Endothelial cell (in vitro differentiated cells): ENCODE data around the gene VAV2. TPM values are rescaled to one million over a fixed set of nuclear protein-coding genes. Genes with fewer than 3 reads are reported as not detected.

Experiments used
- DNase-seq: peaks from one replicate; pipeline ENCODE4 v3.0.0; 2021; ENCODE audit warnings: low spot score
- H3K27ac Mint-ChIP-seq: one replicate; pipeline ENCODE4 v1.8.0; 2021; ENCODE audit warnings: mixed read lengths, inconsistent platforms; ENCODE audit not compliant: unreplicated experiment
- H3K27me3 Mint-ChIP-seq: one replicate; pipeline ENCODE4 v1.8.0; 2021; ENCODE audit warnings: mild to moderate bottlenecking, moderate library complexity, mixed read lengths, inconsistent platforms; ENCODE audit not compliant: unreplicated experiment
- H3K36me3 Mint-ChIP-seq: one replicate; pipeline ENCODE4 v1.8.0; 2021; ENCODE audit warnings: mild to moderate bottlenecking, low read depth, mixed read lengths, inconsistent platforms; ENCODE audit not compliant: unreplicated experiment
- H3K4me1 Mint-ChIP-seq: one replicate; pipeline ENCODE4 v1.8.0; 2021; ENCODE audit warnings: mild to moderate bottlenecking, mixed read lengths, inconsistent platforms; ENCODE audit not compliant: unreplicated experiment
- H3K4me3 Mint-ChIP-seq: one replicate; pipeline ENCODE4 v1.8.0; 2021; ENCODE audit warnings: mild to moderate bottlenecking, mixed read lengths, inconsistent platforms; ENCODE audit not compliant: unreplicated experiment
- H3K9me3 Mint-ChIP-seq: one replicate; pipeline ENCODE4 v1.8.0; 2021; ENCODE audit warnings: mixed read lengths, inconsistent platforms; ENCODE audit not compliant: unreplicated experiment
- CTCF ChIP-seq: fragments of 200-600 bp; sonication (generic); IDR thresholded peaks from one replicate; pipeline ENCODE4 v1.5.0; 2021; ENCODE audit warnings: antibody characterized with exemption; ENCODE audit not compliant: unreplicated experiment
- total RNA-seq: library from RNA; stranded (reverse); fragmentation: NEBNext Ultra II Directional; extraction: Animal tissue kit (Norgen Biotek cat#: 25700); gene quantifications from one replicate; pipeline ENCODE4 v1.2.1, GENCODE V29; 2021; ENCODE audit not compliant: unreplicated experiment

The VAV2 gene
- total RNA-seq, 1 donor from 2014 or later = 27.2 TPM

GRCh38 chr9:133996531-133997520, 4.7 kb upstream of the VAV2 start:
- Mint-ChIP-seq H3K4me3 (no peak overlapping the region), H3K4me1 (no peaks in the 10 kb centered on the region), H3K27me3 (peaks cover 2% of the 10 kb centered on the region), H3K9me3 (no peaks in the 10 kb centered on the region), H3K27ac (no peak overlapping the region), H3K36me3 (no peaks in the 10 kb centered on the region)
- no peak for TF ChIP-seq CTCF
- DNase-seq = no peak

GRCh38 chr9:133995012-133995896, 3.1 kb upstream of the VAV2 start:
- DNase-seq = no peak
- Mint-ChIP-seq H3K36me3 (no peaks in the 10 kb centered on the region), H3K4me1 (no peaks in the 10 kb centered on the region), H3K9me3 (no peaks in the 10 kb centered on the region), H3K27ac (no peak overlapping the region), H3K4me3 (no peak overlapping the region), H3K27me3 (peaks cover 2% of the 10 kb centered on the region)
- no peak for TF ChIP-seq CTCF

- TF ChIP-seq CTCF = peak; percentile 98
- Mint-ChIP-seq H3K27me3 (peaks cover 2% of the 10 kb centered on the region), H3K4me3 (no peak overlapping the region), H3K27ac (no peak overlapping the region), H3K36me3 (no peaks in the 10 kb centered on the region), H3K4me1 (no peaks in the 10 kb centered on the region), H3K9me3 (no peaks in the 10 kb centered on the region)
- peak; percentile 95 for DNase-seq
Measured at GRCh38 chr9:133994353-133995011, 2.4 kb upstream of the VAV2 start.

- no peak overlapping the region for H3K27ac Mint-ChIP-seq
- H3K4me1 Mint-ChIP-seq = no peaks in the 10 kb centered on the region
- TF ChIP-seq CTCF = no peak
- H3K36me3 Mint-ChIP-seq = no peaks in the 10 kb centered on the region
- H3K9me3 Mint-ChIP-seq = no peaks in the 10 kb centered on the region
- H3K27me3 Mint-ChIP-seq = peaks cover 3% of the 10 kb centered on the region
- peak overlapping the region; percentile 67 for H3K4me3 Mint-ChIP-seq
- no peak for DNase-seq
Measured at GRCh38 chr9:133993635-133994253, 1.6 kb upstream of the VAV2 start.
